PC-9 (cell line): ENCODE measurements around the gene NFIA. TPM values are rescaled to one million over a fixed set of nuclear protein-coding genes. Genes with fewer than 3 reads are reported as not detected.

ENCODE experiments used
- BruUV-seq: library from RNA; stranded (reverse); fragments of 400-500 nt; replicated peaks from 2 replicates; lab custom pipeline; 2021; lab: Mats Ljungman, UMichigan
- CTCF ChIA-PET: fragments of 300-600 bp; sonication (Branson Sonifier 250); formaldehyde crosslinking; loops from one replicate; lab custom pipeline; 2022; ENCODE audit warnings: antibody characterized with exemption; lab: Charles Lee
- POLR2A ChIA-PET: fragments of 300-600 bp; sonication (Branson Sonifier 250); formaldehyde crosslinking; loops from one replicate; lab custom pipeline; 2022; ENCODE audit warnings: antibody characterized with exemption; ENCODE audit not compliant: unreplicated experiment; lab: Charles Lee
- DNase-seq, 2 experiments: peaks; one replicate each; pipeline versions ENCODE4 v3.0.0 to v3.0.0-alpha.2; 2015 to 2022; ENCODE audit warnings: mixed read lengths in 1 of 2
- H2AFZ ChIP-seq: fragments of 200-600 bp; sonication (generic); 2 replicates; pipeline ENCODE4 v1.8.1; 2017; ENCODE audit warnings: antibody characterized with exemption
- H3F3A ChIP-seq: fragments of 200-600 bp; sonication (generic); 2 replicates; pipeline ENCODE4 v1.8.1; 2017; ENCODE audit warnings: antibody characterized with exemption, mild to moderate bottlenecking, low read depth; ENCODE audit not compliant: insufficient read depth
- H3K27ac ChIP-seq: fragments of 200-600 bp; sonication (generic); 2 replicates; pipeline ENCODE4 v1.6.1; 2016; ENCODE audit warnings: mixed run types
- H3K27me3 ChIP-seq: fragments of 200-600 bp; sonication (generic); 2 replicates; pipeline ENCODE4 v1.6.1; 2016; ENCODE audit warnings: low read depth, mixed run types; ENCODE audit not compliant: insufficient read depth
- H3K36me3 ChIP-seq: fragments of 200-600 bp; sonication (generic); 2 replicates; pipeline ENCODE4 v1.6.1; 2016; ENCODE audit warnings: low read depth, mixed run types
- H3K4me1 ChIP-seq: fragments of 200-600 bp; sonication (generic); replicated peaks from 2 replicates; pipeline ENCODE4 v1.6.1; 2016; ENCODE audit warnings: mixed run types; ENCODE audit not compliant: insufficient read depth
- H3K4me2 ChIP-seq: fragments of 200-600 bp; sonication (generic); 2 replicates; pipeline ENCODE4 v1.6.1; 2017; ENCODE audit warnings: mixed run types
- H3K4me3 ChIP-seq: fragments of 200-600 bp; sonication (generic); 2 replicates; pipeline ENCODE4 v1.6.1; 2016; ENCODE audit warnings: mixed run types
- H3K79me2 ChIP-seq: fragments of 200-600 bp; sonication (generic); 2 replicates; pipeline ENCODE4 v1.6.1; 2017; ENCODE audit warnings: low read depth, mixed run types
- H3K9me2 ChIP-seq: fragments of 200-600 bp; sonication (generic); 2 replicates; pipeline ENCODE4 v1.8.1; 2017; ENCODE audit warnings: mild to moderate bottlenecking; ENCODE audit not compliant: insufficient read depth
- H3K9me3 ChIP-seq: fragments of 200-600 bp; sonication (generic); 2 replicates; pipeline ENCODE4 v1.8.1; 2016; ENCODE audit warnings: low read depth; ENCODE audit not compliant: insufficient read depth
- H4K20me1 ChIP-seq: fragments of 200-600 bp; sonication (generic); 2 replicates; pipeline ENCODE4 v1.8.1; 2017; ENCODE audit not compliant: insufficient read depth
- CTCF ChIP-seq: fragments of 200-600 bp; sonication (generic); conservative IDR thresholded peaks from 2 replicates; pipeline ENCODE4 v1.6.1; 2017; ENCODE audit warnings: mixed run types, antibody characterized with exemption, mild to moderate bottlenecking, moderate library complexity
- EZH2 ChIP-seq: fragments of 200-600 bp; sonication (generic); IDR thresholded peaks from 2 replicates; pipeline ENCODE4 v1.8.0; 2017; ENCODE audit warnings: antibody characterized with exemption, low read depth
- intact Hi-C: fragments of 100-400 bp; cut with micrococcal nuclease; formaldehyde crosslinking; loops from one replicate; pipeline ENCODE4 v1.10.0; 2022; ENCODE audit not compliant: unreplicated experiment
- total RNA-seq: library from RNA; stranded (reverse); gene quantifications from 2 replicates; pipeline ENCODE4 v1.2.3, GENCODE V29; 2021

Gene NFIA
- total RNA-seq, 1 experiment from 2014 or later = 26.7 TPM

DNA sequence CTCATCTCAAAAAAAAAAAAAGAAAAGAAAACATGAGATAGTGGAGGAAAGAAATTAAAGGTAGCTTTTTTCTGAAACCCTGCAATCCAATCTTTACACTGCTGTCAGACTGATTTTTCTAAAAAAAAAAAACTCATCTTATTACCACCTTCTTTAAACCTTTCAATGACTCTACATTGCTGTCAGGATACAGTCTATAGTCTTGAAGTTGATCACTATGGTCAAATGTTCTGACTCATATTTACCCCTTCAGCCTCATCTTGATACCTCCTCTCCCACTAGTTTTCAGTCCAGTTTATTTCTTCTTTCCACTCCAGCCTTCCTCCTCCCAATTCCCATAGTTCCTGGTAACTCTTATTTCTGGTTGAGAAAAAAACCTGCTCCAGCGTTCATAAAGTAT, 17.7 kb upstream of the NFIA start:
- H3K4me1 ChIP-seq = peaks cover 21% of the 10 kb centered on the region
- no peaks in the 10 kb centered on the region for H3K9me3 ChIP-seq
- no peak overlapping the region for H3K4me3 ChIP-seq
- BruUV-seq = no TSS peak
- peaks cover 9% of the 10 kb centered on the region; the same call in 1 of the 2 replicates for H3F3A ChIP-seq
- no peaks in the 10 kb centered on the region for H4K20me1 ChIP-seq
- ChIA-PET CTCF (no interaction called here), POLR2A (interaction anchor here (0.7 kb wide), 1 partner anchor 12 kb away, joined by 15 read pairs; no protein-coding TSS in a partner anchor)
- H3K9me2 ChIP-seq = no peaks in the 10 kb centered on the region
- H3K36me3 ChIP-seq = no peaks in the 10 kb centered on the region
- H2AFZ ChIP-seq = no peak overlapping the region
- intact Hi-C loops = no loop called here
- no peaks in the 10 kb centered on the region for H3K79me2 ChIP-seq
- H3K27me3 ChIP-seq = no peaks in the 10 kb centered on the region
- no peak for DNase-seq
- no peak for TF ChIP-seq EZH2
- TF ChIP-seq CTCF = no peak
- H3K4me2 ChIP-seq = no peak overlapping the region
- H3K27ac ChIP-seq = no peak overlapping the region

DNA sequence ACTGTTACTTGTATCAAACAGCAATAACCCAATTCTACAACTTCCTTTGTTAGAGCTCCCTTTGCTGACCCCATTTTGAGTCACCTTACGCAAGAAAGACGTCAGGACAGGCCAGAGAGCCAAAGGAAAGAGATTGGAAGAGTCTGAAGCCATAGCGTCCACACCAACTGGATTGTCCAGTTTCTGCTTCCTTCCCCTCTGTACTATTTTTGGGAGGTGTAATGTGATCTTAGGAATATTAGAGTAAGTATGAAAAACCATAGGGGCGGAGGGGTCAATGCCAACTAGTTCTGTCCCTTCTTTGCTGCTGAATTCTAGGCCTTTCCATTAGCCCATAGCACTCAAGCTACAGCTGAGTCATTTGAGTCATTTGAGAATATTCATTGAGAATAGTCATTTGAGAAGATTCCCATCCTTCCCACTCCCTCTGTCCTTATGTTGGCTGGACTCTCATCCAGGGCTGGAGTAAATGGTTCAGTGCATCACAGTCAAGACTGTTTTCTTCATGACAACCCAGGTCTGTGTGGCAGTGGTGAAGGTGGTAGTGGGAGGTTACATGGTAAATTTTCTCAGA, 14.8 kb upstream of the NFIA start:
- TF ChIP-seq EZH2 (no peak), CTCF (no peak)
- intact Hi-C loops = no loop called here
- ChIA-PET CTCF (interaction anchor here (1.3 kb wide), 1 partner anchor 9 kb away, joined by 5 read pairs; no protein-coding TSS in a partner anchor), POLR2A (interaction anchor here (0.6 to 0.9 kb wide), 2 partner anchors 9 to 1341 kb away, joined by 3 to 5 read pairs; no protein-coding TSS in a partner anchor)
- Histone ChIP-seq H3K9me3 (no peaks in the 10 kb centered on the region), H3F3A (peaks cover 9% of the 10 kb centered on the region; the same call in 1 of the 2 replicates), H3K79me2 (no peaks in the 10 kb centered on the region), H3K4me3 (peak overlapping the region; percentile 9; the same call in 1 of the 2 replicates), H3K4me1 (peaks cover 21% of the 10 kb centered on the region), H4K20me1 (no peaks in the 10 kb centered on the region), H3K27ac (peak overlapping the region; percentile 66), H2AFZ (peak overlapping the region; percentile 73), H3K4me2 (peak overlapping the region; percentile 58), H3K36me3 (no peaks in the 10 kb centered on the region), H3K9me2 (no peaks in the 10 kb centered on the region), H3K27me3 (no peaks in the 10 kb centered on the region)
- BruUV-seq = no TSS peak
- peak; percentile 41 to 87 for DNase-seq

- TF ChIP-seq CTCF (no peak), EZH2 (no peak)
- POLR2A ChIA-PET = interaction anchor here (0.6 kb wide), 1 partner anchor 110 kb away, joined by 3 read pairs; no protein-coding TSS in a partner anchor
- no peak overlapping the region for H3K27ac ChIP-seq
These were observed 12.3 kb upstream of the NFIA start for GRCh38 chr1:61070054-61070453.

More at GRCh38 chr1:61070054-61070453, 12.3 kb upstream of the NFIA start:
- Histone ChIP-seq H4K20me1 (no peaks in the 10 kb centered on the region), H3F3A (peaks cover 9% of the 10 kb centered on the region; the same call in 1 of the 2 replicates), H3K9me3 (no peaks in the 10 kb centered on the region), H3K79me2 (no peaks in the 10 kb centered on the region), H3K4me1 (peaks cover 21% of the 10 kb centered on the region), H3K4me3 (no peak overlapping the region), H3K4me2 (no peak overlapping the region), H3K27me3 (no peaks in the 10 kb centered on the region), H2AFZ (no peak overlapping the region), H3K36me3 (no peaks in the 10 kb centered on the region), H3K9me2 (no peaks in the 10 kb centered on the region)
- CTCF ChIA-PET = no interaction called here
- DNase-seq = no peak
- no TSS peak for BruUV-seq
- intact Hi-C loops = no loop called here
